Measurements from ENCODE around the gene LCN15. TPM values are rescaled to one million over a fixed set of nuclear protein-coding genes. Genes with fewer than 3 reads are reported as not detected.

The LCN15 gene
- total RNA-seq, 2 experiments from 2014 or later = not detected

- peaks cover 11% of the 10 kb centered on the region for H3K4me1 ChIP-seq (ENCODE audit: insufficient read depth, low read length, poor library complexity, severe bottlenecking)
- H3K9me3 ChIP-seq (ENCODE audit: low read length) = no peaks in the 10 kb centered on the region
- TF ChIP-seq, protein P1, sequence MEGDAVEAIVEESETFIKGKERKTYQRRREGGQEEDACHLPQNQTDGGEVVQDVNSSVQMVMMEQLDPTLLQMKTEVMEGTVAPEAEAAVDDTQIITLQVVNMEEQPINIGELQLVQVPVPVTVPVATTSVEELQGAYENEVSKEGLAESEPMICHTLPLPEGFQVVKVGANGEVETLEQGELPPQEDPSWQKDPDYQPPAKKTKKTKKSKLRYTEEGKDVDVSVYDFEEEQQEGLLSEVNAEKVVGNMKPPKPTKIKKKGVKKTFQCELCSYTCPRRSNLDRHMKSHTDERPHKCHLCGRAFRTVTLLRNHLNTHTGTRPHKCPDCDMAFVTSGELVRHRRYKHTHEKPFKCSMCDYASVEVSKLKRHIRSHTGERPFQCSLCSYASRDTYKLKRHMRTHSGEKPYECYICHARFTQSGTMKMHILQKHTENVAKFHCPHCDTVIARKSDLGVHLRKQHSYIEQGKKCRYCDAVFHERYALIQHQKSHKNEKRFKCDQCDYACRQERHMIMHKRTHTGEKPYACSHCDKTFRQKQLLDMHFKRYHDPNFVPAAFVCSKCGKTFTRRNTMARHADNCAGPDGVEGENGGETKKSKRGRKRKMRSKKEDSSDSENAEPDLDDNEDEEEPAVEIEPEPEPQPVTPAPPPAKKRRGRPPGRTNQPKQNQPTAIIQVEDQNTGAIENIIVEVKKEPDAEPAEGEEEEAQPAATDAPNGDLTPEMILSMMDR (conservative IDR thresholded peaks at IDR 0.05; ENCODE audit: low read length) = no peak
- no peak overlapping the region for H3K4me3 ChIP-seq (ENCODE audit: low read depth, low read length, poor library complexity, severe bottlenecking)
- intact Hi-C loops (cut with micrococcal nuclease; ENCODE audit: unreplicated experiment) = no loop called here
- no peak overlapping the region for H3K27ac ChIP-seq (ENCODE audit: low read depth, low read length, poor library complexity, severe bottlenecking)
- no peak for DNase-seq (ENCODE audit: low spot score)
- H3K79me2 ChIP-seq (ENCODE audit: insufficient read depth, low read depth, low read length) = no peaks in the 10 kb centered on the region
- H3K9me2 ChIP-seq (ENCODE audit: insufficient read depth, low read length) = no peaks in the 10 kb centered on the region
- CTCF ChIA-PET (ENCODE audit: unreplicated experiment) = no interaction called here
- H3K36me3 ChIP-seq (ENCODE audit: insufficient read depth, low read length) = peaks cover 21% of the 10 kb centered on the region
- POLR2A ChIA-PET = interaction anchor here (0.6 to 0.8 kb wide), 2 partner anchors 11 to 404 kb away, joined by 4 to 11 read pairs; no protein-coding TSS in a partner anchor
- BruUV-seq (replicated peaks) = no TSS peak
- peaks cover under 1% of the 10 kb centered on the region; the same call in 1 of the 2 replicates for H4K20me1 ChIP-seq (ENCODE audit: insufficient read depth, low read length)
- no peak overlapping the region for H3K4me2 ChIP-seq (ENCODE audit: low read length)
- H2AFZ ChIP-seq (ENCODE audit: low read length) = no peak overlapping the region
Observed at GRCh38 chr9:136718345-136719194, 45.7 kb downstream of the LCN15 start.

DNA sequence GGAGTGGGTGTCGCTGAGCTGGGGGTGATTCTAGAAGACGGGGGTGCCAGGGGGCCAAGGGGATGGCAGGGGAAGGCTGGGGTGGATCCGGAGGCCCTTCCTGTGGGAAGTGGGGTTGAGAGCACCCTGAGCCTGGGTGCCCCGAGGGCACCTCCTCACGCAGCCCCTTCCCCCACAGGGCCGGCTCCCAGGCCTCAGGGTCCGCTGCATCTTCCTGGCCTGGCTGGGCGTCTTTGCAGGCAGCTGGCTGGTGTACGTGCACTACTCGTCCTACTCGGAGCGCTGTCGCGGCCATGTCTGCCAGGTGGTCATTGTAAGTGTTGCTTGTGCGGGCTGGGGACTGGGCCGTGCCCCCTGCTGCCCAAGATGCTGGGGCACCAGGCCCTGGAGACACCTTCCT is 46.9 kb downstream of the LCN15 start:
- Histone ChIP-seq H3K9me2 (ENCODE audit: insufficient read depth, low read length) (no peaks in the 10 kb centered on the region), H2AFZ (ENCODE audit: low read length) (no peak overlapping the region), H4K20me1 (ENCODE audit: insufficient read depth, low read length) (no peaks in the 10 kb centered on the region), H3K27ac (ENCODE audit: low read depth, low read length, poor library complexity, severe bottlenecking) (no peak overlapping the region), H3K36me3 (ENCODE audit: insufficient read depth, low read length) (peaks cover 9% of the 10 kb centered on the region; the same call in 1 of the 2 replicates), H3K9me3 (ENCODE audit: low read length) (no peaks in the 10 kb centered on the region), H3K79me2 (ENCODE audit: insufficient read depth, low read depth, low read length) (no peaks in the 10 kb centered on the region), H3K4me3 (ENCODE audit: low read depth, low read length, poor library complexity, severe bottlenecking) (no peak overlapping the region), H3K4me2 (ENCODE audit: low read length) (no peak overlapping the region), H3K4me1 (ENCODE audit: insufficient read depth, low read length, poor library complexity, severe bottlenecking) (peaks cover 13% of the 10 kb centered on the region)
- ChIA-PET CTCF (ENCODE audit: unreplicated experiment) (no interaction called here), POLR2A (no interaction called here)
- intact Hi-C loops (cut with micrococcal nuclease; ENCODE audit: unreplicated experiment) = no loop called here
- BruUV-seq (replicated peaks) = no TSS peak
- no peak for TF ChIP-seq EZH2phosphoT487 (IDR thresholded peaks at IDR 0.05; ENCODE audit: borderline replicate concordance, low read depth, low read length)
- TF ChIP-seq, protein P1 (conservative IDR thresholded peaks at IDR 0.05; ENCODE audit: low read length) = no peak
- no peak for DNase-seq (ENCODE audit: low spot score)

- no TSS peak for BruUV-seq (replicated peaks)
- Histone ChIP-seq H3K4me2 (ENCODE audit: low read length) (no peak overlapping the region), H3K27ac (ENCODE audit: low read depth, low read length, poor library complexity, severe bottlenecking) (no peak overlapping the region), H4K20me1 (ENCODE audit: insufficient read depth, low read length) (no peaks in the 10 kb centered on the region), H2AFZ (ENCODE audit: low read length) (no peak overlapping the region), H3K79me2 (ENCODE audit: insufficient read depth, low read depth, low read length) (no peaks in the 10 kb centered on the region), H3K4me3 (ENCODE audit: low read depth, low read length, poor library complexity, severe bottlenecking) (no peak overlapping the region), H3K4me1 (ENCODE audit: insufficient read depth, low read length, poor library complexity, severe bottlenecking) (peaks cover 13% of the 10 kb centered on the region), H3K36me3 (ENCODE audit: insufficient read depth, low read length) (no peaks in the 10 kb centered on the region), H3K9me2 (ENCODE audit: insufficient read depth, low read length) (no peaks in the 10 kb centered on the region), H3K9me3 (ENCODE audit: low read length) (no peaks in the 10 kb centered on the region)
- intact Hi-C loops (cut with micrococcal nuclease; ENCODE audit: unreplicated experiment) = no loop called here
- ChIA-PET POLR2A (interaction anchor here (0.6 kb wide), 1 partner anchor 228 kb away, joined by 3 read pairs; no protein-coding TSS in a partner anchor), CTCF (ENCODE audit: unreplicated experiment) (no interaction called here)
- no peak for TF ChIP-seq EZH2phosphoT487 (IDR thresholded peaks at IDR 0.05; ENCODE audit: borderline replicate concordance, low read depth, low read length)
- TF ChIP-seq, protein P1 (conservative IDR thresholded peaks at IDR 0.05; ENCODE audit: low read length) = no peak
- no peak for DNase-seq (ENCODE audit: low spot score)
Observed at GRCh38 chr9:136714893-136715274, 49.4 kb downstream of the LCN15 start.

Data from OCI-LY7 (cell line).